CD4-positive, alpha-beta memory T cell (primary cell): ENCODE data around the gene ZDHHC5. TPM values are rescaled to one million over a fixed set of nuclear protein-coding genes. Genes with fewer than 3 reads are reported as not detected.
"Not testable (repeated sequence)": the region's sequence is repeated elsewhere in the genome, so short reads cannot be mapped to it uniquely, and the experiment has no call there.

Experiments
- CTCF ChIA-PET: fragments of 350-600 bp; sonication (Branson Sonifier 250); formaldehyde crosslinking; loops from one replicate; lab custom pipeline; 2021; ENCODE audit warnings: inconsistent platforms; ENCODE audit not compliant: partially characterized antibody; lab: Charles Lee
- POLR2A ChIA-PET: fragments of 350-600 bp; sonication (Branson Sonifier 250); formaldehyde crosslinking; loops from one replicate; lab custom pipeline; 2021; ENCODE audit not compliant: partially characterized antibody; lab: Charles Lee
- DNase-seq, 5 donors: peaks; one replicate each; pipeline versions ENCODE4 v3.0.0 to v3.0.0-alpha.2; 2020 to 2022; ENCODE audit warnings: mixed read lengths in 1 of 5
- H3K27ac ChIP-seq: one replicate; pipeline ENCODE4 v1.7.0; 2013; ENCODE audit warnings: low read depth, low read length
- H3K27me3 ChIP-seq: 2 replicates; pipeline ENCODE4 v1.7.0; 2013; ENCODE audit warnings: mild to moderate bottlenecking, low read length, moderate library complexity; ENCODE audit not compliant: insufficient read depth
- H3K36me3 ChIP-seq: 2 replicates; pipeline ENCODE4 v1.7.0; 2013; ENCODE audit warnings: mild to moderate bottlenecking, low read length, moderate library complexity; ENCODE audit not compliant: insufficient read depth
- H3K4me1 ChIP-seq: 2 replicates; pipeline ENCODE4 v1.7.0; 2013; ENCODE audit warnings: mild to moderate bottlenecking, low read length, moderate library complexity; ENCODE audit not compliant: insufficient read depth
- H3K4me3 ChIP-seq, 2 donors: one replicate each; pipeline ENCODE4 v1.7.0; 2013; ENCODE audit warnings: low read length in 2 of 2, mild to moderate bottlenecking in 1 of 2
- H3K9me3 ChIP-seq, 2 donors: one replicate each; pipeline ENCODE4 v1.7.0; 2013; ENCODE audit warnings: low read length in 2 of 2, control low read depth in 1 of 2; ENCODE audit not compliant: control insufficient read depth in 1 of 2
- H3K27ac Mint-ChIP-seq, 7 donors: one replicate each; pipeline ENCODE4 v1.8.0; 2020 to 2021; ENCODE audit warnings: mixed read lengths in 7 of 7, mild to moderate bottlenecking in 6 of 7, inconsistent platforms in 3 of 7, moderate library complexity in 3 of 7
- H3K27me3 Mint-ChIP-seq, 2 donors: one replicate each; pipeline ENCODE4 v1.8.0; 2020 to 2021; ENCODE audit warnings: mixed read lengths in 2 of 2
- H3K36me3 Mint-ChIP-seq, 2 donors: one replicate each; pipeline ENCODE4 v1.8.0; 2020 to 2021; ENCODE audit warnings: mixed read lengths in 2 of 2, inconsistent platforms in 1 of 2, mild to moderate bottlenecking in 1 of 2
- H3K4me1 Mint-ChIP-seq, 4 donors: one replicate each; pipeline ENCODE4 v1.8.0; 2020 to 2021; ENCODE audit warnings: mixed read lengths in 4 of 4, mild to moderate bottlenecking in 1 of 4
- H3K4me3 Mint-ChIP-seq, 8 donors: one replicate each; pipeline ENCODE4 v1.8.0; 2020 to 2021; ENCODE audit warnings: mixed read lengths in 8 of 8, mild to moderate bottlenecking in 7 of 8, moderate library complexity in 6 of 8, inconsistent platforms in 3 of 8
- H3K9me3 Mint-ChIP-seq, 8 donors: one replicate each; pipeline ENCODE4 v1.8.0; 2020 to 2021; ENCODE audit warnings: mixed read lengths in 8 of 8, mild to moderate bottlenecking in 5 of 8, inconsistent platforms in 3 of 8, moderate library complexity in 1 of 8
- intact Hi-C: fragments of 100-400 bp; cut with micrococcal nuclease; formaldehyde crosslinking; loops from one replicate; pipeline ENCODE4 v1.15.1; 2023
- polyA plus RNA-seq, 2 donors: library from polyadenylated mRNA; unstranded; fragments of 300-500 nt; fragmentation: Illumina TruSeq; gene quantifications; one replicate each; pipeline ENCODE4 v1.2.3, GENCODE V29; 2021
- total RNA-seq, 2 experiments: library from RNA; stranded (reverse); gene quantifications; one replicate each; pipeline ENCODE4 v1.2.3, GENCODE V29; 2021

ZDHHC5 gene
- total and polyA plus RNA-seq, 4 experiments from 2014 or later: 30.4 to 75.8 (median 58.9) TPM

GRCh38 chr11:57652230-57652629 lies 15.7 kb upstream of the ZDHHC5 start:
- intact Hi-C loops: not testable (repeated sequence)
- H3K4me1 Mint-ChIP-seq: peaks cover 16 to 58% (median 30%) of the 10 kb centered on the region in 4 donors

DNA sequence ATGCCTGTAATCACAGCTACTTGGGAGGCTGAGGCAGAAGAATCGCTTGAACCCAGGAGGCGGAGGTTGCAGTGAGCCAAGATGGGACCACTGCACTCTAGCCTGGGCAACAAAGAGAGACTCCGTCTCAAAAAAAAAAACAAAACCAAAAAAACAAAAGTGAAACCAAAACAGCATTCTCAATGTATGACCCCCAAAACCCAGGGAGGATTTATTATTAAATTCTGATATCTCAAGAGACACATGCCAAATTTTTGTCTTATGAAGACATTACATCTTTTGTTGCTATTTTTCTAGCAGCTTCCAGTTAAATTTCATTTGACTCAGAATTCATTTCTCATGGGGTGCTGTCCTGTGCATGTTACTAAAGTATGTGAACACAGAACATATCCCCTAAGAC lies 15.3 kb upstream of the ZDHHC5 start:
- H3K27ac Mint-ChIP-seq: peak overlapping the region; percentile 60 to 88 (median 75)
- intact Hi-C loops: no loop called here
- POLR2A ChIA-PET: interaction anchor here (1.5 to 1.6 kb wide), 2 partner anchors 14 to 85 kb away, joined by 3 to 4 read pairs; partner anchors contain the start of gene UBE2L6
- Histone ChIP-seq H3K27ac (no peak overlapping the region), H3K4me1 (peaks cover 24% of the 10 kb centered on the region), H3K9me3 (no peaks in the 10 kb centered on the region), H3K36me3 (no peaks in the 10 kb centered on the region), H3K27me3 (peaks cover 12% of the 10 kb centered on the region), H3K4me3 (no peak overlapping the region)
- peak overlapping the region; percentile 36 to 80 (median 62) for H3K4me3 Mint-ChIP-seq
- peaks cover 19 to 58% (median 30%) of the 10 kb centered on the region in 4 donors for H3K4me1 Mint-ChIP-seq
- H3K36me3 Mint-ChIP-seq: peaks cover 0 to 5% of the 10 kb centered on the region in 2 donors
- H3K9me3 Mint-ChIP-seq: peaks cover 0 to 2% (median 0%) of the 10 kb centered on the region in 8 donors
- no peak for DNase-seq
- peaks cover 7 to 16% of the 10 kb centered on the region in 2 donors for H3K27me3 Mint-ChIP-seq
- CTCF ChIA-PET: interaction anchor here (1.5 to 2.1 kb wide), 6 partner anchors 8 to 148 kb away, joined by 3 to 8 read pairs (median 6); partner anchors contain the start of gene UBE2L6

More at GRCh38 chr11:57652230-57652629, 15.7 kb upstream of the ZDHHC5 start:
- Histone ChIP-seq H3K4me1 (peaks cover 24% of the 10 kb centered on the region), H3K27me3 (peaks cover 16% of the 10 kb centered on the region)
- H3K36me3 Mint-ChIP-seq, H3K4me3 ChIP-seq, H3K9me3 ChIP-seq, H3K36me3 ChIP-seq, H3K9me3 Mint-ChIP-seq, H3K27ac ChIP-seq: not testable (repeated sequence)
- POLR2A ChIA-PET: interaction anchor here (1.2 to 1.6 kb wide), 3 partner anchors 14 to 85 kb away, joined by 3 to 4 read pairs (median 4); partner anchors contain the start of gene UBE2L6
- Mint-ChIP-seq H3K4me3 (peak overlapping the region; percentile 36 to 80 (median 62)), H3K27ac (peak overlapping the region; percentile 60 to 88 (median 75)), H3K27me3 (peaks cover 12 to 19% of the 10 kb centered on the region in 2 donors)
- DNase-seq: peak in 3 of 5 donors; percentile 36 to 68 (median 51)
- CTCF ChIA-PET: interaction anchor here (1.2 to 2.1 kb wide), 7 partner anchors 8 to 159 kb away, joined by 3 to 8 read pairs (median 5); partner anchors contain the start of gene UBE2L6

DNA sequence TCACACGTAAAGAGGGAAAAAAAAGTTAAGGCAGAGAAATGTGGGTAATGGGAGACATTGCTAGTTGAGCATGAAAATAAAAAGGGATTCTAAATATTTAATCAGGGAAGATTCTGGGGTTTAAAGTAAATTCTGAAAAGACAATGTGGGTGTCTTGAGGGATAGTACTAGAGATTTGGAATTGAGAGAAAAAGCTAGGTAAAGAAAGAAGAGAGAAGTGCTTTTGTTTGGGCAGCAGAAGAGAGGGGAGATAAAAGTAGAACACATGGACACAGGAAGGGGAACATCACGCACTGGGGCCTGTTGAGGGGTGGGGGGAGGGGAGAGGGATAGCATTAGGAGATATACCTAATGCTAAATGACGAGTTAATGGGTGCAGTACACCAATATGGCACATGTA lies 14.8 kb upstream of the ZDHHC5 start:
- peak overlapping the region in 3 of 7 donors; percentile 2 to 60 (median 45) for H3K27ac Mint-ChIP-seq
- Histone ChIP-seq H3K36me3 (no peaks in the 10 kb centered on the region), H3K4me1 (peaks cover 28% of the 10 kb centered on the region), H3K27me3 (peaks cover 7% of the 10 kb centered on the region), H3K27ac (no peak overlapping the region), H3K9me3 (no peaks in the 10 kb centered on the region), H3K4me3 (no peak overlapping the region)
- intact Hi-C loops: no loop called here
- H3K4me3 Mint-ChIP-seq: peak overlapping the region in 2 of 8 donors; percentile 17 to 65
- ChIA-PET CTCF (interaction anchor here (1.5 to 4.2 kb wide), 6 partner anchors 9 to 147 kb away, joined by 3 to 16 read pairs (median 6); partner anchors contain the start of gene UBE2L6), POLR2A (interaction anchor here (1.5 to 1.6 kb wide), 2 partner anchors 13 to 86 kb away, joined by 3 to 4 read pairs; partner anchors contain the start of gene UBE2L6)
- peaks cover 21 to 58% (median 30%) of the 10 kb centered on the region in 4 donors for H3K4me1 Mint-ChIP-seq
- H3K36me3 Mint-ChIP-seq: peaks cover under 1 to 9% of the 10 kb centered on the region in 2 donors
- no peak for DNase-seq
- H3K9me3 Mint-ChIP-seq: peaks cover 0 to 2% (median 0%) of the 10 kb centered on the region in 8 donors
- peaks cover 7 to 11% of the 10 kb centered on the region in 2 donors for H3K27me3 Mint-ChIP-seq

DNA sequence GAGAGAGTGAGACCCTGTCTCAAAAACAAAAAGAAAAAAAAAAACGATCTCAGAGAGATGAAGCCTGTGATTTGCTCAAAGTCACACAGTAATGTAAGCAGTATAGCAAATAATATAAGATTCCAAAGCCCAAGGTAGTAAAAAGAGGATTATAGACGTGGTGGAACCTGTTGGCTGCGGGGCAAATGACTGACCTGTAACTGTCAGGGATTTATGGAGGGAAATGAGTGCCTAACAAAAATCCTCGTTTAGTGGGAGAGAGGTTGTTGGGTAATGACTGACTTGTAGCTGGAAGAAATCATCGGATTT lies 11.1 kb upstream of the ZDHHC5 start:
- POLR2A ChIA-PET: interaction anchor here (0.7 to 4.4 kb wide), 8 partner anchors 8 to 143 kb away, joined by 3 to 33 read pairs (median 4); partner anchors contain the start of genes SELENOH, TIMM10, UBE2L6 and ZDHHC5
- intact Hi-C loops: loop anchor here (1.0 kb wide), 7 partner anchors 8 to 921 kb away; partner anchors contain the start of genes MED19, SELENOH, TIMM10 and TMX2
- Mint-ChIP-seq H3K27ac (peak overlapping the region; percentile 86 to 100 (median 97)), H3K27me3 (no peaks in the 10 kb centered on the region), H3K4me3 (peak overlapping the region; percentile 94 to 100 (median 98)), H3K9me3 (peaks cover 0 to 2% (median 0%) of the 10 kb centered on the region in 8 donors), H3K4me1 (peaks cover 15 to 30% (median 25%) of the 10 kb centered on the region in 4 donors), H3K36me3 (peaks cover 17 to 29% of the 10 kb centered on the region in 2 donors)
- CTCF ChIA-PET: interaction anchor here (0.6 to 4.2 kb wide), 5 partner anchors 13 to 144 kb away, joined by 4 to 16 read pairs (median 11); partner anchors contain the start of gene UBE2L6
- H3K9me3 ChIP-seq: no peaks in the 10 kb centered on the region
- H3K27me3 ChIP-seq: no peaks in the 10 kb centered on the region
- peak overlapping the region; percentile 28 to 91 for H3K4me3 ChIP-seq
- H3K4me1 ChIP-seq: peaks cover 16% of the 10 kb centered on the region
- H3K27ac ChIP-seq: peak overlapping the region; percentile 84
- no peak for DNase-seq
- peaks cover 11% of the 10 kb centered on the region for H3K36me3 ChIP-seq

- H3K4me3 Mint-ChIP-seq: peak within 1 kb of the TSS; percentile 94 to 100 (median 98)
- intact Hi-C loops: loop anchor here (1.0 kb wide), 7 partner anchors 8 to 921 kb away; partner anchors contain the start of genes MED19, SELENOH, TIMM10 and TMX2
- Histone ChIP-seq H3K4me3 (peak within 1 kb of the TSS; percentile 91 to 96), H3K4me1 (peaks cover 16% of the 10 kb centered on the region), H3K36me3 (peaks cover 11% of the 10 kb centered on the region), H3K27ac (peak within 1 kb of the TSS; percentile 84), H3K9me3 (no peaks in the 10 kb centered on the region), H3K27me3 (no peaks in the 10 kb centered on the region)
- peaks cover 0 to 2% (median 0%) of the 10 kb centered on the region in 8 donors for H3K9me3 Mint-ChIP-seq
- peak; percentile 98 to 99 (median 98) for DNase-seq
- H3K27me3 Mint-ChIP-seq: no peaks in the 10 kb centered on the region
- peaks cover 21 to 33% of the 10 kb centered on the region in 2 donors for H3K36me3 Mint-ChIP-seq
- ChIA-PET POLR2A (interaction anchor here (0.7 to 4.4 kb wide), 8 partner anchors 9 to 143 kb away, joined by 3 to 33 read pairs (median 4); partner anchors contain the start of genes SELENOH, TIMM10, UBE2L6 and ZDHHC5), CTCF (interaction anchor here (0.6 to 4.2 kb wide), 8 partner anchors 9 to 144 kb away, joined by 4 to 16 read pairs (median 8); partner anchors contain the start of gene UBE2L6)
- peak within 1 kb of the TSS; percentile 86 to 100 (median 97) for H3K27ac Mint-ChIP-seq
- H3K4me1 Mint-ChIP-seq: peaks cover 15 to 30% (median 27%) of the 10 kb centered on the region in 4 donors
These were observed 10.5 kb upstream of the ZDHHC5 start, which contains the start of gene CLP1 for GRCh38 chr11:57657194-57658022. Gene CLP1 (plus strand): TSS chr11:57657762. CDS start chr11:57659477, 1,715 bp downstream.

DNA sequence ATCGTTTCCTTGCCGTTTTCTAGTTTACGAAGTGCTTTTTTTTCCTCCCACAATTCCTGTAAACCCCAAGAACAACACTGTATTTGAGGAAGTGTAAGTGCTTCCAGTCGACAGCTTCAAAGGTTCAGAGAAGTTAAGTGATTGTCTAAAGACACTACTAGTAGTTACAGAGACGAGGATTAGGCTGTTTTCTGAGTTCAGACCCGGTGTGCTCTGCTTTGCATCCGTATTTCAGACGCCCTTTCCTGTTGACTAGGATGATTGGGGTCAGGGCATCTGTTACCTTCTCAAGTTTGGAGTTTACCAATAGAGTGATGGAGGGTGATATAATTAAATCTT lies 9.9 kb upstream of the ZDHHC5 start:
- Histone ChIP-seq H3K27me3 (no peaks in the 10 kb centered on the region), H3K4me1 (peaks cover 16% of the 10 kb centered on the region), H3K36me3 (peaks cover 11% of the 10 kb centered on the region), H3K27ac (peak overlapping the region; percentile 84), H3K9me3 (no peaks in the 10 kb centered on the region), H3K4me3 (peak overlapping the region; percentile 91 to 96)
- H3K27me3 Mint-ChIP-seq: no peaks in the 10 kb centered on the region
- H3K36me3 Mint-ChIP-seq: peaks cover 26 to 38% of the 10 kb centered on the region in 2 donors
- H3K27ac Mint-ChIP-seq: peak overlapping the region; percentile 86 to 100 (median 97)
- H3K4me3 Mint-ChIP-seq: peak overlapping the region; percentile 94 to 100 (median 98)
- peaks cover 0 to 2% (median 0%) of the 10 kb centered on the region in 8 donors for H3K9me3 Mint-ChIP-seq
- H3K4me1 Mint-ChIP-seq: peaks cover 17 to 30% (median 27%) of the 10 kb centered on the region in 4 donors
- ChIA-PET CTCF (interaction anchor here (0.6 to 2.6 kb wide), 4 partner anchors 9 to 142 kb away, joined by 3 to 9 read pairs (median 5); no protein-coding TSS in a partner anchor), POLR2A (interaction anchor here (1.0 to 4.4 kb wide), 5 partner anchors 10 to 128 kb away, joined by 3 to 33 read pairs (median 4); partner anchors contain the start of genes SELENOH, TIMM10, UBE2L6 and ZDHHC5)
- intact Hi-C loops: no loop called here
- no peak for DNase-seq
